IPS-NIHi11 (cell line): ENCODE results near the gene STX16.
A peak's percentile ranks its signal among the peaks of the same experiment; 100 is the strongest.
"Not testable (repeated sequence)": the region's sequence is repeated elsewhere in the genome, so short reads cannot be mapped to it uniquely, and the experiment has no call there.

Experiments used
- DNase-seq: peaks from one replicate; pipeline ENCODE4 v3.0.0; 2012; ENCODE audit warnings: mixed read lengths, low spot score

The STX16 gene

DNA sequence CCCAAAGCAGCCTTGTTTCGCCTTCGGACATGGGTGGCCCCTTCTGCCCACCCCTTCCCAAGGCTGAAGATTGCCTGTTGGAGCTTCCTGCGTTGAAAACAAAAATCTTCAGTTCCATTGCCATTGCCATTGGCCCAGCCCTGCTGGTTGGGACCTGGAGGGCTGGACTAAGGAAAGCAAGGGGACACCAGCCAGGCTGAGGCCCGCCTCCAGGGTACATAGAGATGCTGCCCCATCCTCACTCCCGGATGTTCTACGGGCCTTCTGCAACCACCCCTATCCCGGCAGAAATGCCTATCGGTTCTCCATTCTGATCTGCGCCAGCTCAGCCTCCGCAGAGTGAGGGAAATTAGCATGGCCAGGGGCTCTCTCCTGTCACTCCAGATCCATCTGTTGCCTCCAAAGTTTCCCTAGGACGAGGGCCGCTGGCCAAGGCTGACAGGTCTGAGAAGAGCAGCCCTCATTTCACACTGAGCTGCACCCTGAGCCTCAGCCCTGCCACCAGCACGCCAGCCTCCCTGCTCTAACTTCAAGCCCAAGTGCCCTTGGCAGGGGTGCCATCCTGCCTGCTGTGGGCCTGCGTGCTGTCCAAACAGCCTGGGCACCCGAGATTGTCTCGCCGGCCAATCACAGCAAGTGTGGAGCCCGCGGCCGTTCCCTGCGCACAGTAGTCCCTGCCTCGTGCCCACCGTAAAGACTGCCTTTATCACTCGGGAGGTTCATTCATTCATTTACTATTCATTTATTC lies 13.4 kb upstream of the STX16 start:
- DNase-seq = no peak

DNA sequence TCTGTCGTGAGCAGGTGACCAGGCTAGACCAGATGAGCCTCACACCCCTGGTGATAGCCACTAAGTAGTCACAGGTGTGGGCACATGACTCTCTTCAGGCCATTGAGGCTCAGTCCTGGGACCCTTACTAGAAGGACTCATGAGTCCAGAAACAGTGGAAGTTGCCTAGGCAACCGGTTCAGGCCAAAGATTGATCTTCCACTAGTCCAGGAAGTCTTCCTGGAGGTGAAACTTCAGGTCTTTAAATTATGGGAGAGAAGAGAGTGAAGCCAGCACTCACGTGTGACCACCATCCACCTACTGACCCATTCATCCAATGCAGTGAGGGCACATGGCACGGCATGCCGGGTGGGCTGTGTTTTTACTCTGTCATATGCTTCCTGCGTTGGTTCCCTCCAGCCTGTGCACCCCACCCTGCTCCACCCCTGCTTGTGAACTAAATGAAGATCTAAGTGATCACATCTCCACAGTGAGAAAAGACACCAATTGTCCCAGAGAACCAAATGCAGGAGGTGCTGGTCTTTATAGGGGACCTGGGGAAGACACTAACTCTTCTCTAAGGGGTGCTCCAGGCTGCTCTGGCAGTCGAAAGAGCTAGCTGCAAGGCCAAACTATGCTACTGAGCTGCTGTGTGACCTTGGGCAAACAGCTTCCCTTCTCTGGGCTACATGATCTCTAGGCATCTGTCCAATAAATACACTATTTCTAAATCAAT lies 12.5 kb upstream of the STX16 start:
- DNase-seq = no peak

DNA sequence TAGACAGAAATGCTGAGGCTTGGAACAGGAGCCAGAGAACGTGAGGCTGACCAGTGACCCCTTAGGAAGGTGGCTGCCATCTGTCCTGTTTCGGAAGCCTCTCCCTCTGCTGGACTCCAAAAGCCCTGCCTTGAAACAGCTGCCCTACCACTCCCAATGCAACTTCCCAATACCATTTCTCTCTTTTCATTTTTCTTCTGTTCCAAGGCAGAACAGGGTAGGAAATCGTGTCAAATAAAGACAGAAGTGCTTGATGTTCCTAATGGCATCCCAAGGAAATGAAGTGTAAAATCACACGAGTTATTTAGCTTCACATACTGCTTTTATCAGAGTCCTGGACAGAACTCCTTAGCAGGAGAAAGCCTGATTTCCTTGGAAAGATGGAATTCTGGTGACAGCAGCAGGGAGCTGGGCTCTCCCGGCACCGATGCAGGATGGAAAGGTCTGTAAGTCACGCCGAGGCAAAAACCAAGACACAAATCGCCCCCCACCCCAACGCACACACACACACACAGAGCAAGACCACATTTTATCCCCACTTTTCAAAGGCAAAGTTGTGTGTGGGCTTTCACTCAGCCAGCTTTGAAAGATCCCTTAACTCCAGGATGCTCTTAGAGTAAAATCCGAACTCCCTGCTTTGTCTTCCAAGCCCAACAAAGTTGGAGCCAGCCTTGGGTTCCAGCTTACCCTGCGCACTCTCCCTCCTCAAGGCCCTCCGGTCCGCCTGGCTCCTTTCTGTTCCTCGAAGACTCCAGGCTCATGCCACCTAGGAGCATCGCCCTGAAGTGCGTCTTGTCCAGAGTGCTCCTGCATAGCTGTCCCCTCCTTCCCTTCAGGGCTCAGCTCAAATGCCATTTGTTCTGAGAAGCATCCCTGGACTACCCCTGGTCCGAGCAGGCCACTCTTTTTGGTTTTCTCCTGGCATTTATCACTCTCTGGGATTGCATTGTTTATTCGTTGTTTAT lies 11.6 kb upstream of the STX16 start:
- DNase-seq = no peak

DNA sequence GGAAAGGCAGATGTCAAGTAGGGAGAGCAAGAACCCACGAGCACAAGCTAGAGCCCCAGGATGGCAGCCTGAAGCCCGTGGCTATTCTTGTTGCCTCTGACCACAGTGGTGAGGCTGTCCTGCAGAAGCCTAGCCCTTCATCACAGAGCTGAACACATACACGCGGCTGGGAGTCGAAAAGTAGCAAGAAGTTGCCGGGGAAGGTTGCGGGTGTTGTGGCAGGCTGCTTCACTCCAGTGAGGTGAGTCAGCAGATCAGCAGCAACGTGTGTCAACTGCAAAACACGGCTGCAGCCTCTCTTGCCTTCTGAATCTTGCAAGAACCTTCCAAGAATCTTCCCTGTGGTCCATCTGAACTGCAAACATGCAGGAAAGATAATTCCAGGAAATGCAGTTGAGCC lies 10.6 kb upstream of the STX16 start:
- DNase-seq = no peak

DNA sequence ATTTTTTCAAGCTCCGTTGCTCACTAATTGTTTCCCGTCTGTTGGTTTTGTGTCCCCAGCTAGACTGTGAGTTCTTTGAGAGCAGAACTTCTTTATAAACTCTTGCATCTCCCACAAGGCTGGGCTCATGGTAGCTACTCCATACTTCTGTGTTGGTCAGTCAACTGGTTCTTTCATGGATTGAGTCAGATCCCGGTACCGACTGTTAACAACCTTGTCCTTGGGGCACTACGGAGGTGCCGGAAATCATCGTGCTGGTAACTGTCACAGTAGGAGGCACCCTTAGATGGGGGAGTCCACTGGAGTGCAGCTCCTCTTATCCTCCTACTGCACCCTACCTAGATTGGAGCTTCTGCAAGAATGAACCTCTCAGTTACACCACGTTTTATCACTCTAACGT lies 8.6 kb upstream of the STX16 start:
- DNase-seq = no peak

DNA sequence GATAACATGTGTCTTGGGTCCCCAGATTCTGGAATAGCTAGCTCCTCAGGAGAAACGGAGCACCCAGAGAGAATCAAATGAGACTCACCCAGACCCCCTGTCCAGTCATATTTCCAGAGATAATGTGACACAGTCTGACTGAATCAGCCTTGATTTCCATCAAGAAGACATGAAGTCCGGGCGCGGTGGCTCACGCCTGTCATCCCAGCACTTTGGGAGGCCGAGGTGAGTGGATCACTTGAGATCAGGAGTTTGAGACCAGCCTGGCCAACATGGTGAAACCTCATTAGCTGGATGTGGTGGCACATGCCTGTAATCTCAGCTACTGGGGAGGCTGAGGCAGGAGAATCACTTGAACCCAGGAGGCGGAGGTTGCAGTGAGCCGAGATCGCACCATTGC lies 8.2 kb upstream of the STX16 start:
- DNase-seq = not testable (repeated sequence)

DNA sequence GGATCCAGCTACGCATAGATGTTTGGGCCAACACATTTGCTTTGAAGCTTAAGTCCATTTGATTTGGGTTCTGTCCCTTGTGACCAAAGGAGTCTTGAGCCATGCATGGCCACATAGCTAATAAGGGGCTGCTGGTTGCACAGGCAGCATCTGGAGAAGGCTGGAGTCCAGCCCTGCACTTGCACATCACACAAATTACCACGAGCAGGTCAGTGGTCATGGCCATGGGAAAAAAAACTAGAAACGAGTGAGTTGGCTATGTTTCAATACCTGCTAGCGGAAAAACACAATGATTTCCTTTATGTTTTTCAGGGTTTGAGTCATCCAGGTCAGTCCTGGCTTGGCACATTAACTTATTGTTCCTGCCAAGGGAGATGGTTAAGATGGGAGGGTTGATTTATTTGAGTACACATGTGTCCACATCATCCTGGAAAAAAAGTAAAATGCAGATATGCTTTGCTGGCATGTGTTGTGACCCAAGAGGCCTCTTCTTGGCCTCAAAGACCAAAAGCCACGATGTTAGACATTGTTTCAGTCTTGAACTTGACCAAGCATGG lies 5.6 kb upstream of the STX16 start:
- no peak for DNase-seq

DNA sequence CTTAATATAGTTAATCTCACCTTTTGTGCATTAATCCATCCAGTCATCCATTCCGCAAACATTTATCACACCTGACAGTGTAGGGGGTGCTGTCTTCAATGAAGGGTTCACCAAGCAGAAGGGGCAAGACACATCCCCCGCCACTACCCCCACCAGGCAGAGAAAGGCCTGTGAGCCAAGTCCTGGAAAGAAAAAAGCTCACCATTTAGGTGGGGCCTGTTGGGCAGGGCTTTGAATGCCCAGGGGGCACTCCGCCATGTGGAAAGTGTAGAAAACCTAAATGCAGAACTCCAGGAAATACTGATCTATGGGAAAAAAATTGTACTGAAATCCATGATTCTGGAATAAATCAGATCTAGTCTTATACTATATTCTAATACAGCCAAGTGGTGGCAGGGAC lies 4.8 kb upstream of the STX16 start:
- no peak for DNase-seq

DNA sequence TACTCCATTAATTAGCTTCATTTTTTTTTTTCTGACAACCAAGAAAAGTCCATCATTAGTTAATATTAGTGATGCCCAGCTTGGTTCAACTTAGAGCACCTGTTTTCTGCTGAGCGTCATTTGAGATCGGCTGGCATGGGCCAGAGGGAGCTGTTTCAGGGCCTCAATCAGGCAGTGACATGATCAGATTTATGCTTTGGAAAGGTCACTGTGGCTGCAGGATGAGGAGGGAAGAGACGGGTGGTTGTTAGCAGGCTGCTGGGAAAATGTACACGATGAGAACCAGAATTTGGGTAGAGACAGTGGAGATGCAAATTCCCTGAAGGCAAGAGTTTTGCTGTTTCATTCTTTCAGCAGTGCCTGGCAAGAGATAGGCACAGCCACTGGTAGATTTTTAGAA lies 4.4 kb upstream of the STX16 start:
- no peak for DNase-seq

DNA sequence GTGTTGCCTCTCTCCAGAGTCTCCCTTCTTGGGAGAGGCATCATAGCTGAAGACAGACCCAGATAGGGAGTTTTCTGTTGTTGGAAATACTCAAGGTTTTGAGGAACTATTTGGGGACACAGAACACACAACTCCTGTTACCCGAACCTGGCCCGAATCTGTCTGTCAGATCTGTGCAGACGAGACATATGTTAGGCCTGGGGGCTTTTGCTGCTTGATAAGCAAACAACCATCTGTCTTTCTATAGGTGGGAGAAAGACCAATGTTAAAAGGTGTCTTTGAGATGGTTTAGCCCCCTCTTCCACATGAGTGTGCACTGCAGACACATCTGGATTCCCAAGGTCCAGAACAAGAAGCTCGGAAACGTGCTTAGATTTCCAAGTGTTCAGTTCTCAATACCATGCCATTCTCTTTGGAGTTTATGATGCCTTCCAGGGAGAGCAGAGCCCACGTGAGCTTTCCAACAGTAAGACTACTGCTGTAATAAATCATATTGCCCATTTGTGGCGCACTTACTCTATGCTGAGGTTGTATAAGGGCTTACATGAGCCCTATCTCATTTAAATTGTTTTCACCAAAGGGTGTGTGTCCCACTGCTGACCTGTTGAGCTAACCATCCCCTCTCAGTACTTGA lies 3.8 kb upstream of the STX16 start:
- no peak for DNase-seq

DNA sequence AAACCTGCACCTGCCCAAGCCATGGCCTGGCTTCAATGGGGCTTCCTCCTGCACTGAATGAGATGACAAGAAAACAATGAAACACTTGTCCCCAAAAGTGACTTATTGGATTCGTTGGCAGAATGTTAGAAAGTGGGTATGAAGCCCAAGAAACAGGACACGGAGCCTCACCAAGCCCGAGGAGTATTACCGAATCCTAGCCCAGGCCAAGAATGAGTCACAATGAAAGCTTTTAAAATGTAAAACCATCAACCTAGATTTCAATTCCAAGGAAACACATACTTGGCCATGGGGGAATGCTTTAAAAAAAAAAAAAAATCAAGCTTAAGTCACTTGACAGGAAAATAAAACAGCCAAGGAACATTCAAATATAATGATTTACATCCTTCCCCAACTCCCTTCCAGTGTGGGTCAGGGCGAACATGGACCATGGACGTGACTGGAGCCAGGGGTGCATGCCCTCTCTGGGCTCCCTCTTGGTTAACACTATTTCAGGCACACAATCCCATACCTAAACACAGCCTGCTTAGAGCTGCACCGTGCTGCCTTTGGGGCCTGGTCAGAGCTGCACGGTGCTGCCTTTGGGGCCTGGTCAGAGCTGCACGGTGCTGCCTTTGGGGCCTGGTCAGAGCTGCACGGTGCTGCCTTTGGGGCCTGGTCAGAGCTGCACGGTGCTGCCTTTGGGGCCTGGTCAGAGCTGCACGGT lies 3.1 kb upstream of the STX16 start:
- no peak for DNase-seq

DNA sequence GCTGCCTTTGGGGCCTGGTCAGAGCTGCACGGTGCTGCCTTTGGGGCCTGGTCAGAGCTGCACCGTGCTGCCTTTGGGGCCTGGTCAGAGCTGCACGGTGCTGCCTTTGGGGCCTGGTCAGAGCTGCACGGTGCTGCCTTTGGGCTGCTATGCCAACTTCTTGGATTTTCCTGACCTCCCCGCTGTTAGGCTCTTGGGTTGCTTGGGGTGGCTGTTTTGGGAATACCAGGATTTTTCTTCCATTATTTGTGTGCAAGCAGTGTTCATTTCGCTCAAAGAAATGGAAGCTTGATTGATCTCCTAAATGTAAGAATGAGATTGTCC lies 2.6 kb upstream of the STX16 start:
- DNase-seq = not testable (repeated sequence)

DNA sequence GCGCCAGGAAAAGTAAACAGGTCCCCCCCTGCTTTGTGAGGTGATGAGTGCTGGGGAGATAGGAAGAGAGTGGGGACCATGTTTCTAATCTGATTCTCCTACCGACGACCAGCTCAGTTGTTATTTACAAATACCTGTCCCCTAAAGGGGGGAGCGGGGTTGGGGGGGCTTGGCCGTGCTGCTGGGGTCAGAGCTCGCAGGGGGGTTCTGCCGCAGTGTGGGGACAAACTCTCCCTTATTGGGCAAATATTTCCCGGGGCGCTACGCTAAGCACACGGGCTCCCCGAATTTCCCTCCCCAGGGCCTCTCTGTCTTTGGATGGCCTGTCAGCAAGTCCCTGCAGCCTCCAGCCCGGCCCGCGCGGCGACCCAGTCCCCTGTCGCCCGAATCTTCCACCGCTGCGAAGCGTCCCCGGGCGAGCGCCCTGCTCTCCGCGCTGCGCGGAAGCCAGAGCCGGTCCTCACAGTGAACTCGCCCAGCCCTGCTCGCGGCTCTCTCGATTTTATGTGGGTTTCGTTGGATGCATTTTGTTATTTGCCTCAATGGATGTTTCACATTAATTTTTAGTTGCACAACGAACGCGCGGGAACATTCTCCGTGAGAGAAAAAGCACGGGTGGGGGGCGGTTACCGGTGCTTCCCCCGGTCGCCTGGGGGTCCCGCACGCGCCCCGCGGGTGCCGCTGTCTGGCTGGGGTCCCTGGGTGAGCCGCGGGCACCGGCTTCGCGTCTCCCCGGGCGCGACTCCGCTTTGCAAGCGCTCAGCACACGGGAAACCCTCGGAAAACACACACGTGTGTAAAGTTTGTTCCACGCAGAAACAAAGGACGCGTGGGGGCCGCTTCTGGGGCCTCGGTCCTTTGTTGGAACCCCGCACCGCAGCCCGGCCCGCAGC lies 1.5 kb upstream of the STX16 start:
- peak; percentile 50 for DNase-seq

DNA sequence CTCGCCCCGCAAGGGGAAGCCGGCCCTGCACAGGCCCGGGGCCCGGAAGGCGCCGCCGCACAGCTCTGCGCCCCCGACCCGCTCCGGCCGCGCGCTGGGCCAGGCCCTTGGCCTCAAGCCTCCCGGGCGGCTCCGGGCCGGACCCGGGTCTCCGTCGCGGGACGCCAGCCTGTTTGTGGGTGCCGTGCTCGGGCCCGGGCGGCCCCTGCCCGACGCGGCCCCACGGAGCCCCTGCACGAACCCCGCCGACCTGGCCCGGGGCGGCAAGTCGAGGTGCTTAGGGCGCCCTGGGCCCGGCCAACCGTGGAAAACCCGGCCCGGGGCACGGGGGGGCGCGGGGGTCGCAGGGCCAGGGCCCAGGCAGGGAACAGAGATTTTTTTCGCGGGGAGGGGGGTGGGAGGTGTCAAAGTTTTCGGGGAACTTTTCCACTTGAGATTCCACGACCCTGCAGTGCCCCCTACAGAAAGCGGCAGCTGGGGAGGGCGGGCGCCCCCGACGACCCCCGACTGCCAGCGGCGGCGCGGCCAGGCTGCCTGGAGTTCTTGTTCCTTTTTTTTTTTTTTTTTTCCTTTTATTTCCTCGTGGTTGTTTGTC lies 805 bp upstream of the STX16 start:
- peak; percentile 74 for DNase-seq

DNA sequence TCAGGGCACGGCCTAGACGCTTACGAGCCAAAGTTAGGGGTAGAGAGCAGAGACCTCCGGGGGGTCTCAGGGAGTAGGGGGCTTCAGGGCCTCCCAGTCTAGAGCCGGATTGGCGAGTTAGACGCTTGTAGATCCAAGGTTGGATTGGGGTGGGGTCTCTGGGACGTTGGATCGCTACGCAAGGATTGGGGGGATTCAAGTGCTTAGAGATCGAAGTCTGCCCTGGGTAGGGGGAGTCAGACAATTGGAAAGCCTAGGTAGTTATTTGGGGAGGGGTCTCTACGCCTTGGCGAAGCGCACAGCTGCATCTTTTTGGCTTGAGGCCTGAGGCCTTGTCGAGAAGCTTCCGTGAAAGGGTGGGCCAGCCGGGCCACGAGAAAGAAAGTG lies 469 bp downstream of the STX16 start:
- peak; percentile 57 for DNase-seq

DNA sequence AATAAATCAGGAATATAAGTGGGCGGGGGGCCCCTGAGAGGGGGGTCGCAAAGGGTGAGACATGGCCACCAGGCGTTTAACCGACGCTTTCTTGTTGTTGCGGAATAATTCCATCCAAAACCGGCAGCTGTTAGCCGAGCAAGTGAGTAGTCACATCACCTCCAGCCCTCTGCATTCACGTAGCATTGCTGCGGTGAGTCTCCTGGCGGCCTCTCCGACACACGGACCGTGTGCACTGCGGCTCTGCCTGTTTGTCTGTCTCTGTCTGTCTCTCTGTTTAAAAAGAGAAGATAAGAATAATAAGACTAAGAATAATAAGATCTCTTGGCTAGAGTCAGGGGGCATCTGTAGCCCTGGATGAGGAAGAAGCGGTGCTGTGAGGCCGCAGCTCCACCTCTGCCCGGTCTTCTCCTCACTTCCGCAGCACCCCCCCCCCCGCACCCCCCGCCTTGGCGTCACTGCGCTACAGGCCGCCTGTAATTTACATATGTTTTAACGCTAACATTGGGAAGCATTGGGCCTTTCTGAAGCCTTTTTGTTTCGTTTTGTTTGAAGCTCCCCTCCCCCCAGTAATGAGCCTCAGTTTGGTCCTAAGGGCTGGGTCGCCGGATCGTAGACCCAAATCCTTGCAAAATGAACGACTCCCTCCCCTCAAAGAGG lies 993 bp downstream of the STX16 start:
- peak; percentile 91 for DNase-seq

DNA sequence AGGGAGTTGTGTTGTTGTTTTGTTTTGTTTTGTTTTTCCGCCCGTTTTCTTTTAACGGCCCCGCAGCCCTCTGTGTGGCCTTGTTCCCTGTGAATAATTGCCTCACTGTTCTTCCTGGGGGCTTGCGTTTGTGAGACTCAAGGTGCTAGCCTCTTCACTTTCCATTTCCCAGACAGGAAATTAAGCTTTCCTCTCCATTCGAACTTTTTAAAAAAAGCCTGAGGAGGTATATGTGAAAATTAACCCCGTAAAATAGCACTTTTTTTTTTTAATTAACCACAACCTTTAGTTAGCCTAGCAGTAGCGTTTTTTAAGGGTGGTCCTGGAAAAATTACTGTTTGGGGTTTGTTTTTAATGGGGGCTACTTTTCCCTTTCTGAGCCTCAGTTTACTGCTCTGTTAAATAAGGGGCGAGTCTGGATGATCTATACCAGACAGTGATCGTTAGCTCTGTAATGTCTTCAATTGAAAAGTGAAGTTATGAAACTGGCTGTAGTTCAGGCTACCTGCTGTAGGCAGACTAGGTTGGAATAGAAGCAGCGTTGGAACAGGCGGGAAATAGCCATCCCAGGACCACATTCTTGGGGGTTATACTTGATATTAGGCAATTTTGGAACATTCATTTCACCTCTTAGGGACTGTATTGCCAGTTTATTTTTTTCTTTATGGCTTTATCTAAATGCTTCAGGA lies 1.7 kb downstream of the STX16 start:
- no peak for DNase-seq

DNA sequence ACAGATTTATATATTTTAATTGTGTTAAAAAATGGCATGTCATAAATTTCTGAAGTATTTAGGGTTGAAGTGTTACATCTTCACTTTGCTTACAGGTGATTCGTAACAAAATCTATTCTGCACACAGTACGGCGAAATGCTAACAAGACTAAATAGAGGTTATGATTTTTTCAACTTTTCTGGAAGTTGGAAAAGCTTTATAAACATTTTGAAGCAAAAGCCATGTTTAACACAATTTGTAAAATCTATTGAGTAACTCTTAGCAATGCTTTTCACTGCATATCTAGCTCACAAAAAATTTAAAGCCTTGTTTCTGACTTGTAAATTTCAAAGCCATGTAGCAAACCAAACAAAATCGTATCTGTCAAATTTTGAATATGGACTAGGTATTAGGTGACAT lies 3.3 kb downstream of the STX16 start:
- DNase-seq = no peak
